IPS-20b (cell line): ENCODE results near the gene IGFBP3.

ENCODE experiments used
- H3K27ac ChIP-seq: one replicate; pipeline ENCODE4 v1.5.1; 2013; ENCODE audit warnings: low read length
- H3K27me3 ChIP-seq: 2 replicates; pipeline ENCODE4 v1.6.1; 2013; ENCODE audit warnings: mild to moderate bottlenecking, low read length, inconsistent platforms; ENCODE audit not compliant: insufficient read depth
- H3K36me3 ChIP-seq: 2 replicates; pipeline ENCODE4 v1.6.1; 2013; ENCODE audit warnings: low read depth, mild to moderate bottlenecking, inconsistent platforms, low read length, moderate library complexity; ENCODE audit not compliant: insufficient read depth
- H3K4me1 ChIP-seq: 2 replicates; pipeline ENCODE4 v1.6.1; 2013; ENCODE audit warnings: mild to moderate bottlenecking, control low read depth, inconsistent platforms, low read length, moderate library complexity; ENCODE audit not compliant: insufficient read depth
- H3K4me3 ChIP-seq: 2 replicates; pipeline ENCODE4 v1.5.1; 2013; ENCODE audit warnings: mild to moderate bottlenecking, low read length, inconsistent platforms
- H3K9ac ChIP-seq: 2 replicates; pipeline ENCODE4 v1.6.1; 2013; ENCODE audit warnings: low read depth, mild to moderate bottlenecking, inconsistent platforms, low read length, moderate library complexity
- H3K9me3 ChIP-seq: 2 replicates; pipeline ENCODE4 v1.6.1; 2013; ENCODE audit warnings: mild to moderate bottlenecking, low read depth, low read length, inconsistent platforms; ENCODE audit not compliant: insufficient read depth

IGFBP3 gene

DNA sequence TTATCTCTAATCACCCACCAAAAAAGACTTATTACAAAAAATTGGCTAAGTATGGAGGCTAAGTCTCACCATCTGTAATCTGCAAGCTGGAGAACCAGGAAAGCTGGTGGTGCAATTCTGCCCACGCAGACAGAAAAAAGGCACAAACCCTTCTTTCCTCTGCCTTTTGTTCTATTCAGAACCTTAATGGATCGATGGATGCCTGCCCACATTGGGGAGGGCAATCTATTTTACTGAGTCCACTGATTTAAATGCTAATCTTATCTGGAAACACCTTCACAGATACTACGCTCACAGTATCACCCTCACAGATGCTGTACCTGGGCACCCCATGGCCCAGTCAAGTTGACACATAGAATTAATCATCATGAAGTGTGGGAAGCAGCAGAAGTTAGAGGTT is 10.2 kb downstream of the IGFBP3 start:
- H3K36me3 ChIP-seq = peaks cover 6% of the 10 kb centered on the region; the same call in 1 of the 2 replicates
- no peak overlapping the region for H3K4me3 ChIP-seq
- H3K9me3 ChIP-seq = no peaks in the 10 kb centered on the region
- no peak overlapping the region for H3K27ac ChIP-seq
- H3K4me1 ChIP-seq = no peaks in the 10 kb centered on the region
- no peaks in the 10 kb centered on the region for H3K27me3 ChIP-seq
- H3K9ac ChIP-seq = no peak overlapping the region

DNA sequence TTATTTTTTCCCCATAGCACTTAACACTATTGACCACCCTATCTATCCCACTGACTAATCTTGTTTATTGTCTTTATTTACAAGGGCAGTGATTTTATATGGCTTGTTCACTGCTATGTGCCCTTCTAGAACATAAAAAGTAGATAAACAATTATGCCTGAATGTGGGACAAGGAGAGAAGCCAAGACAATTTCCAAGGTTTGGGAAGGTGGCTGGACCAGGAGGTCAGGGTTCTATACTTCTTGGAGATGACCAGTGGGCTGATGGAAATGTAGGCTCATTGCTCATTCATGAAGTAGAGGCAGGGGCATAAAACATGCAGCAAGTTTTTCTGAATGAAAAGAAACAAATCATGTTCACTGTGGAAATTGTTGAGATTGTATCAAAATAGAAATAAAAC is 11.5 kb downstream of the IGFBP3 start:
- Histone ChIP-seq H3K27me3 (no peaks in the 10 kb centered on the region), H3K27ac (no peak overlapping the region), H3K36me3 (no peaks in the 10 kb centered on the region; the same call in 1 of the 2 replicates), H3K4me1 (no peaks in the 10 kb centered on the region), H3K4me3 (no peak overlapping the region), H3K9ac (no peak overlapping the region), H3K9me3 (no peaks in the 10 kb centered on the region)

GRCh38 chr7:45902820-45903219 is 18.3 kb downstream of the IGFBP3 start:
- H3K27me3 ChIP-seq = peaks cover 2% of the 10 kb centered on the region; the same call in 1 of the 2 replicates
- H3K4me3 ChIP-seq = no peak overlapping the region
- no peaks in the 10 kb centered on the region for H3K4me1 ChIP-seq
- no peaks in the 10 kb centered on the region for H3K9me3 ChIP-seq
- no peaks in the 10 kb centered on the region for H3K36me3 ChIP-seq
- H3K9ac ChIP-seq = no peak overlapping the region
- no peak overlapping the region for H3K27ac ChIP-seq

DNA sequence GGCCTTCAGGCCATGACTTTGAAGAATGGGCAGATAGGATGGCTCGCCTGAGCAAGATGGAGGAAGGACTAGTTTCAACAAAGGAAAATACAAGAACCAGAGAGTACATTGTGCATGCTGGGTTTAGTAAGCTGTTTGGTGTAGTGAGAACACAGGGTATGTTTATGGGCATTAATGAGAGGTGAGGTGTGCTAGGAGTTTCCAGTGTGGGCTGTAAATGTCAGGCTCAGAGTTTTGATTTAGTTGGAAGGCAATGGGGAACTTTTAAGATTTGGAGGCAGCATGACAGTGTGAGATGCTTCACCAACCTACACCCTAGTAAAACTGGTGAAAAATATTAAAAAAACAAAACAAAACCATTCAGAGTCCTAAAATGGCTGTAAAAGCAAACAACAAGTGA is 19.5 kb downstream of the IGFBP3 start:
- Histone ChIP-seq H3K9ac (no peak overlapping the region), H3K4me1 (no peaks in the 10 kb centered on the region), H3K36me3 (no peaks in the 10 kb centered on the region), H3K4me3 (no peak overlapping the region), H3K27me3 (peaks cover 2% of the 10 kb centered on the region; the same call in 1 of the 2 replicates), H3K9me3 (no peaks in the 10 kb centered on the region), H3K27ac (no peak overlapping the region)

DNA sequence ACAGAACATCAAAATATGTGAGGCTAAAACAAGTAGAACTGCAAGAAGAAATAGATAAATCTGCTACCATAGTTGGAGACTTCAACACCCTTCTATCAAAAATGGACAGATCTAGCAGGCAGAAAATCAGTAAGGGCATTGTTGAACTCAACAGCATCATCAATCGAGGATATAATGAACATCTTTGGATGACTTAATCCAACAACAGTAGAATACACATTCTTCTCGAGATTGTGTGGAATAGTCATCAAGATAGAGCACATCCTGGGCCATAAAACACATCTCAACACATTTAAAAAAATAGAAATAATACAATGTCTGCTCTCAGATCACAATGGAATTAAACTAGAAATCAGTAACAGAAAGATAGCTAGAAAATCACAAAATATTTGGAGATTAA is 22.9 kb downstream of the IGFBP3 start:
- H3K36me3 ChIP-seq = no peaks in the 10 kb centered on the region
- H3K4me3 ChIP-seq = no peak overlapping the region
- H3K9ac ChIP-seq = no peak overlapping the region
- H3K27ac ChIP-seq = no peak overlapping the region
- H3K27me3 ChIP-seq = peaks cover 14% of the 10 kb centered on the region; the same call in 1 of the 2 replicates
- no peaks in the 10 kb centered on the region for H3K9me3 ChIP-seq
- no peaks in the 10 kb centered on the region for H3K4me1 ChIP-seq

DNA sequence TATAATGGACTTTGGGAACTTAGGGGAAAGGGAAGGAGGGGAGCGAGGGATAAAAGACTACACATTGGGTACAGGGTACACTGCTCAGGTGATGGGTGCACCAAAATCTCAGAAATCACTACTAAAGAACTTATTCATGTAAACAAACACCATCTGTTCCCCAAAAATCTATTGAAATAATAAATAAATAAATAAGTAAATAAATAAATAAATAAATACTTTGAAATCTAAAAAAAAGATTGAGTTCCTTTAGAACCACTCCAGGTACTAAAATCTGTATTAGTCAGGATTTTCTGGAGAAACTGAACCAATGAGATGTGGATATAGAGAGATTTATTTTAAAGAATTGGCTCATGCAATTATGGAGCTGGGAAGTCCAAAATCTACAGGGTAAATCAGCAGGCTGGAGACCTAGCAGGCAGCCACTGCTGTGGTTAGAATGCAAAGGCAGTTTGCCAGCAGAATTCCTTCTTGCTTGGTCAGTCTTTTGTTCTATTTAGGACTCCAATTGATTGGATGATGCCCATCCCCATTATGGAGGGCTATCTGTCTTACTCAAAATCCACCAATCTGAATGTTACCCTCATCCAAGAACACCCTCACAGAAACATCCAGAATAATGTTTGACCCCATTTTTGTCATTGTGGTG is 23.9 kb downstream of the IGFBP3 start:
- Histone ChIP-seq H3K27me3 (peaks cover 18% of the 10 kb centered on the region; the same call in 1 of the 2 replicates), H3K36me3 (no peaks in the 10 kb centered on the region), H3K9ac (no peak overlapping the region), H3K4me1 (no peaks in the 10 kb centered on the region), H3K27ac (no peak overlapping the region), H3K9me3 (no peaks in the 10 kb centered on the region), H3K4me3 (no peak overlapping the region)

DNA sequence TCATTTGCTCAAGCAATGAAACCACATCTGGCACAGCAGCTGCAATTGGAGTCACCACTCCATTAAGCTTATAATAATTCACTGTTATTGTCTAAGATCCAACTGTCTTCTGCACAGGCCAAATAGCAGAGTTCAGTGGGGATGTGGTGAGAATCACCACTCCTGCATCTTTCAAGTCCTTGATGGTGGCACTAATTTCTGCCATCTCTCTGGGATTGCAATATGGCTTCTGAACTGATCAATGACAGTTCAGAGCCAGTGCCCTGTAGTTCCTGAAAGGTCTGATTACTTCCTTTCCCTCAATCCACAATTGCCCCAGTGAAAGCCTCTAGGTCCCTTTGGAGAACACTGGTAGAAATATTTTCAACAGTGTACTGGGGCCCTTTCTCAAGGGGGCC is 26.4 kb downstream of the IGFBP3 start:
- H3K27me3 ChIP-seq = peaks cover 37% of the 10 kb centered on the region
- H3K9me3 ChIP-seq = no peaks in the 10 kb centered on the region
- H3K4me3 ChIP-seq = no peak overlapping the region
- H3K27ac ChIP-seq = no peak overlapping the region
- H3K9ac ChIP-seq = no peak overlapping the region
- no peaks in the 10 kb centered on the region for H3K36me3 ChIP-seq
- peaks cover 2% of the 10 kb centered on the region for H3K4me1 ChIP-seq

- H3K36me3 ChIP-seq = no peaks in the 10 kb centered on the region
- peaks cover 6% of the 10 kb centered on the region for H3K4me1 ChIP-seq
- no peak overlapping the region for H3K27ac ChIP-seq
- no peaks in the 10 kb centered on the region for H3K9me3 ChIP-seq
- no peak overlapping the region for H3K9ac ChIP-seq
- H3K4me3 ChIP-seq = no peak overlapping the region
- H3K27me3 ChIP-seq = peaks cover 42% of the 10 kb centered on the region
Measured at GRCh38 chr7:45893996-45894664, 26.9 kb downstream of the IGFBP3 start.

DNA sequence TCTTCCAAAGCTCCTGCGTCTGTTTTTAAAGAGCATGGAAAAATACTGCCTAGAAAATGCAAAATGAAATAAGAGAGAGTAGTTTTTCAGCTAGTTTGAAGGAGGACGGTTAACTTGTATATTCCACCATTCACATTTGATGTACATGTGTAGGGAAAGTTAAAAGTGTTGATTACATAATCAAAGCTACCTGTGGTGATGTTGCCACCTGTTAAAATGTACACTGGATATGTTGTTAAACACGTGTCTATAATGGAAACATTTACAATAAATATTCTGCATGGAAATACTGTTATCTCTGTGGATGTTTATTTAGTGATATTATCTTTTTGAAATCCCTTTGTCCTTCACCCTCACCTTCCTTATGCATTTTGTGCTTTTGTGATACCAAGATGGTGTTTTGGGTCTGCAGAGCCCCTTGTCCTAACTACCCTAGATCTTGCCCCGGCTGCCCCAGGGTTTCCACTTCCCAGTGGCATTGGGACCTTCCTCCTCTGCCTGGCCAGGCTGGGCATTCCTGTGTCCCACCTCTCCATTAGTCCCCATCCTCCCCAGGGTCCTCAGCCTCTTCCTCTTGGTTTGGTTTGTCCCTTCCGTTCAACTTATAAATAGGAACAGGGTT is 27.6 kb downstream of the IGFBP3 start:
- H3K27me3 ChIP-seq = peaks cover 49% of the 10 kb centered on the region
- no peaks in the 10 kb centered on the region for H3K9me3 ChIP-seq
- peaks cover 6% of the 10 kb centered on the region for H3K4me1 ChIP-seq
- H3K9ac ChIP-seq = no peak overlapping the region
- H3K4me3 ChIP-seq = no peak overlapping the region
- no peaks in the 10 kb centered on the region for H3K36me3 ChIP-seq
- H3K27ac ChIP-seq = no peak overlapping the region

DNA sequence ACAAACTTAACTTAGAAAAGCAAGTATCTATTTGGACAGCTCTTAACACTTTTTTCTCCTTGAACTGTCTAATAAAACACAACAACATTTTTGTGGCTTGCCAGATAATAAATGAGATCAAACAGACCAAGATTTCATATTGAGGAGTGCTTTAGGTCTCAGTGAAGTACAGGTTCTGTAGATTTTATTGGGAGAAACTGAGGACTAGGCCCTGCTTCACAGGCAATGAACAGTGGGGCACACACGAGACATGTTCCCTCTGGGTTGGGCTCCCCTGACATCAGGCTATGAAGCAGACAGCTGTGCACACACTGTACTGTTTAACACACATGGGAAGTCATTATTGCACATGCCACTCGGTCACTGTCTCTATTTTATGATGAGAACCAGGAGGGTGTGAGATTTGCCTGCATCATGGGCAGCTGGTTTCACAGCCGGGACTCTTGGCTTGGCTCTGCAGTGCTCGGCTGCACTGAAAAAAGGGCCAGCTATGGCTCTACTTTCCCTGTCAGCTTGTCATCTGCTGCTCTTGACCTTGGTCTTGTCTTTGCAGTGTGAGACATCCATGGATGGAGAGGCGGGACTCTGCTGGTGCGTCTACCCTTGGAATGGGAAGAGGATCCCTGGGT is 28.6 kb downstream of the IGFBP3 start:
- no peak overlapping the region for H3K27ac ChIP-seq
- H3K27me3 ChIP-seq = peaks cover 58% of the 10 kb centered on the region
- no peak overlapping the region for H3K9ac ChIP-seq
- peaks cover 6% of the 10 kb centered on the region for H3K4me1 ChIP-seq
- no peaks in the 10 kb centered on the region for H3K36me3 ChIP-seq
- H3K9me3 ChIP-seq = no peaks in the 10 kb centered on the region
- no peak overlapping the region for H3K4me3 ChIP-seq

- no peaks in the 10 kb centered on the region for H3K9me3 ChIP-seq
- H3K4me3 ChIP-seq = no peak overlapping the region
- no peaks in the 10 kb centered on the region for H3K36me3 ChIP-seq
- no peak overlapping the region for H3K9ac ChIP-seq
- peaks cover 6% of the 10 kb centered on the region for H3K4me1 ChIP-seq
- peaks cover 66% of the 10 kb centered on the region for H3K27me3 ChIP-seq
- H3K27ac ChIP-seq = no peak overlapping the region
Measured at GRCh38 chr7:45891462-45892402, 29.3 kb downstream of the IGFBP3 start.
